KOPT-K1 (cell line): ENCODE data around the gene WDR18.

ENCODE experiments used
- H3K27ac ChIP-seq: fragments of 200-600 bp; sonication (generic); 2 replicates; pipeline ENCODE4 v1.5.1; 2016; ENCODE audit warnings: antibody characterized with exemption, mild to moderate bottlenecking, low read depth, low read length; ENCODE audit not compliant: poor library complexity, severe bottlenecking
- H3K36me3 ChIP-seq: fragments of 200-600 bp; sonication (generic); 2 replicates; pipeline ENCODE4 v1.5.1; 2017; ENCODE audit warnings: antibody characterized with exemption, mild to moderate bottlenecking, low read length, moderate library complexity; ENCODE audit not compliant: insufficient read depth
- H3K9me3 ChIP-seq: fragments of 200-600 bp; sonication (generic); 2 replicates; pipeline ENCODE4 v1.5.1; 2017; ENCODE audit warnings: antibody characterized with exemption, low read length, mild to moderate bottlenecking; ENCODE audit not compliant: insufficient read depth, poor library complexity, severe bottlenecking

WDR18 gene

DNA sequence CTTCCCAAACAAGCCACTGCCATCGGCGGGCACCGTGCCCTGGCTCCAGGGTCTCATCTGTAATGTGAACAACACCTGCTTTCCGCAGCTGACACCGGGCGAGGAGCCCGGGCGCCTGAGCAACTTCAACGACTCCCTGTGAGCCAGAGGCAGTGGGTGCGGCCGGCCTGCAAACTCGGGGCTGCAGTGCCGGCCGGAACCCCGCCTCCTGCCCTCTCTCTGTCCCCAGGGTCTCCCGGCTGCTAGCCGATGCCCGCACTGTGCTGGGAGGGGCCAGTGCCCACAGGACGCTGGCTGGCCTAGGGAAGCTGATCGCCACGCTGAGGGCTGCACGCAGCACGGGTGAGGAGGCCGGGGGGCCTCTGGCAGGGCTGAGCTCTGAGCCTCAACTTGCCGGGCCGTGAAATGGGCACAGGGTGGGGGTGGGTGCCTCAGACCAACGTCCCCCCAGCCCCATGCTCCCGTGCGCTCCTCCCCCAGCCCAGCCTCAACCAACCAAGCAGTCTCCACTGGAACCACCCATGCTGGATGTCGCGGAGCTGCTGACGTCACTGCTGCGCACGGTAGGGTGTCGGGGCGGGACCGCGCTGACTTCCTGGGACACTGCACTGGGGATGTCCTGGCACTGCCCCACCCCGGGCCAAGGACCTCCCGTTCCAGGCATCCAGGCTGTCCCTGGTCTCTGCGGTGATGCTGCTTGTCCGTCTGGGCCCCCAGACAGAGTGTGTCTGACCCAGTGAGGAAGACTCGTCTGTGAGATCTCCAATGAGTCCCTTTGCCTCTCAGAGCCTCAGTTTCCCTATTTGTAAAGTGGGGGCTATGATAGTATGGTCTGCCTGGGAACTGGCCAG is 57.9 kb downstream of the WDR18 start:
- Histone ChIP-seq H3K36me3 (no peaks in the 10 kb centered on the region; the same call in 1 of the 2 replicates), H3K27ac (no peak overlapping the region), H3K9me3 (no peaks in the 10 kb centered on the region)

DNA sequence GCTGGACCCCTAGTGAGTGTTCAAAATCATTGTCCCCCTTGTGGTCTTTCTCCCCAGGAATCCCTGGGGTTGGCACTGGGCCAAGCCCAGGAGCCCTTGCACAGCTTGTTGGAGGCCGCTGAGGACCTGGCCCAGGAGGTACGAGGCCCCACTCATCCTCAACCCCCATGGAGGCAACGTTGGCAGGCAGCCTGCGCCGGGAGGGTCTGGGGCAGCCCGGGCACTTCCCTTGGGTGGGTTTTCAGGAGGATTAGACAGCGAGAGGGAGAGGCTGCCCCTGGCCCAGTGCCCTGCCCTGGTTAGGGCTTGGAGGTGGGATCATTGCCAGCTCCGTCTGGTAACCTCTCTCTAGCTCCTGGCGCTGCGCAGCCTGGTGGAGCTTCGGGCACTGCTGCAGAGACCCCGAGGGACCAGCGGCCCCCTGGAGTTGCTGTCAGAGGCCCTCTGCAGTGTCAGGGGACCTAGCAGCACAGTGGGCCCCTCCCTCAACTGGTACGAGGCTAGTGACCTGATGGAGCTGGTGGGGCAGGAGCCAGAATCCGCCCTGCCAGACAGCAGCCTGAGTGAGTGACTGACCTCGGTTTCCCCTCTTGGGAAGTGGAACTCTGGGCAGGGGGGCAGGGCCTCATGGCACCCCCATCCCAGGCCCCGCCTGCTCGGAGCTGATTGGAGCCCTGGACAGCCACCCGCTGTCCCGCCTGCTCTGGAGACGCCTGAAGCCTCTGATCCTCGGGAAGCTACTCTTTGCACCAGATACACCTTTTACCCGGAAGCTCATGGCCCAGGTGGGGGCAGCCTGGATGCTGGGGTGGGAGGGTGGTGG is 58.8 kb downstream of the WDR18 start:
- H3K27ac ChIP-seq = no peak overlapping the region

More for the DNA sequence above, 58.8 kb downstream of the WDR18 start:
- no peaks in the 10 kb centered on the region for H3K9me3 ChIP-seq
- no peaks in the 10 kb centered on the region; the same call in 1 of the 2 replicates for H3K36me3 ChIP-seq
